NCI-H510A (cell line): ENCODE measurements around the gene MMP15.
A peak's percentile ranks its signal among the peaks of the same experiment; 100 is the strongest.
"Not testable (repeated sequence)": the region's sequence is repeated elsewhere in the genome, so short reads cannot be mapped to it uniquely, and the experiment has no call there.

Experiments used
- DNase-seq: peaks from one replicate; lab custom pipeline; 2025; lab: John Stamatoyannopoulos, UW

The MMP15 gene

DNA sequence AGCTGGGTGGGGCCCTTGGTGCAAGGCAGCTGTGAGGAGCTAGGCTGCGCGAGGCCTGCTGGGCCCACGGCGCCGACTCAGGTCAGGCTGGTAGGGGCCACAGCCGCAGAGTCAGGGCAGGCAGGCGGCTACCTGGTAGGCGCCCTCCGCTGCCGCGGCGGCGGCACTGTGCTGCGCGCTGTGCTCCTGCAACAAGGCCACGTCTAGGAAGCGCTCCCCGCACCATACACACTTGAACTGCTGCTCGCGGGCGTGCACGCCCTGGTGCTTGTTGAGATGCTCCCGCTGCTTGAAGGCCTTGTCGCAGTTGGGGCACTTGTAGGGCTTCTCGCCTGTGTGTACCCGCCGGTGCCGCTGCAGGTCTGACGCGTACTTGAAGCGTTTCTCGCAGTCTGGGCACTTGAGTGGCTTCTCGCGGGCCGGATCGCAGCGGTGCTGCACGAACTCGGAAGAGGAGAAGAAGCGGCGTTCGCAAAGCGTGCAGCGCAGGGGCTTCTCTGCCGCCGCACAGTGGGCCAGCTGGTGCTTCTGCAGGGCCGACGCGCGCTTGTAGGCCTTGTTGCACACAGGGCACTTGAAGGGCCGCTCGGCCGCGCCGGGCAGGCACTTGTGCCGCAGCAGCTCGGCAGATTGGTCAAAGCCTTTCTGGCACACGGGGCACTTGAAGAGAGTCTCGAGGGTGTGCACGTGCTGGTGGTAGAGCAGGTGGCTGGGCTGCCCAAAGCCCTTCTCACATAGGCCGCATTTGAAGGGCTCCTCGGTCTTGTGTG, 29.0 kb upstream of the MMP15 start:
- DNase-seq: no peak

DNA sequence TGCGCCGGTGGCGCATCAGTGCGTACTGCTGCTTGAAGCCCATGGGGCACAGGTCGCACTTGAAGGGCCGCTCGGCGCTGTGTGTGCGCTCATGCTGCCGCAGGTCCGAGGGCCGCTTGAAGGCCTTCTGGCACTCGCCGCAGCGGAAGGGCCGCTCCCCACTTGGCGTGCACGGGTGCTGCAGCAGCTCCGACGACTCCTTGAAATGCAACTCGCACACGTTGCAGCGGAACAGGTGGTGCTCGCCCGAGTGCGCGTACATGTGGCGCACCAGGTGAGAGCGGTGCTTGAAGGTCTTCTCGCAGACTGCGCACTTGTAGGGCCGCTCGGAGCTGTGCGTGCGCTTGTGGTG, 28.4 kb upstream of the MMP15 start:
- DNase-seq: no peak

DNA sequence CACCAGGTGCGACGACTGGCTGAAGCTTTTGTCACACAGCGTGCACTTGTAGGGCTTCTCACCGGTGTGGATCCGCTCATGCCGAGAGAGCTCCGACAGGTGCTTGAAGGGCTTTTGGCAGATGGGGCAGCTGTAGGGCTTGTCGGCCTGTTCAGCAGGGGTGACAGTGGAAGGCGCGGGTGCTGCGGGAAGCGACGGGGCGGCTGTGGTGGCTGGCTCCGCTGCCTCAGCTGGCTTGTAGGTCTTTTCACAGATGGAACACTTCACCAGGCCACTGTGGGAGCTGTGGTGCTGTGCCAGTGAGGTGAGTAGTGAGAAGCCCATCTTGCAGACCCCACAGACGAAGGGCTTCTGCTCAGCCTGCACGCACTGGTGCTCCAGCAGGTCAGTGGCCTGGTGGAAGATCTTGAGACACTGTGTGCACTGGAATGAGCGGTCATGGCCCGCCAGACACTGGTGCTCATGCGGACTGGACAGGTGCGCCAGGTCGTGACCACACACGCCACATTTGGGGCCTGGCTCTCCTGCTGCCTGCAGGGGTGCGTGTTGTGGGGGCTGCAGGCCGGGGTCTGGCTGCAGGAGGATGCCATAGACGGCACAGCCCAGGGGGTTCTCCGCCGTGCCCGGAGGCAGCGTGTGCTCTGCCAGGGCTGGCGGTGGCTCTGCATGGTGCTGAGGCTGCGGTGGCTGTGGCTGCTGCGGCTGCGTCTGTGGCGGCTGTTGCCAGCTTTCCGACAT, 27.9 kb upstream of the MMP15 start:
- no peak for DNase-seq

DNA sequence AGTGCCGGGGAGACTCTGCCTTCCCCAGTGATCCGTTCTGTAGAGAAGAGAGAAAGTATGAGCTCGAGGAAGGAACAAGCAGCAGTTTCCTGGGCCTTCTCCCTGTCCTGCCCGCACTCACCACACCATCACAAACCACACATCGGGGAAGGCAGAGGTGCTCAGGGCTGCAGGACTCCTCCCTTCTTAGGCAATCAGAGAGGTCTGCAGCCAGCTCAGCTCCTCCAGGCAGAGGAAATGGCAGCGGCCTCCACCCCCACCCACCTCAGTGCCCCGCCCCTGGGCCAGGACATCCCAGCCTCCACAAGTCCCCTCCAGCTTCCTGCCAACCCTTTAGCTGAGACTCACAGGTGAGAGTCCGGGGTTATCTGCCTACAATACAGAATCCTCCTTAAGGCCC, 27.1 kb upstream of the MMP15 start:
- DNase-seq: no peak

DNA sequence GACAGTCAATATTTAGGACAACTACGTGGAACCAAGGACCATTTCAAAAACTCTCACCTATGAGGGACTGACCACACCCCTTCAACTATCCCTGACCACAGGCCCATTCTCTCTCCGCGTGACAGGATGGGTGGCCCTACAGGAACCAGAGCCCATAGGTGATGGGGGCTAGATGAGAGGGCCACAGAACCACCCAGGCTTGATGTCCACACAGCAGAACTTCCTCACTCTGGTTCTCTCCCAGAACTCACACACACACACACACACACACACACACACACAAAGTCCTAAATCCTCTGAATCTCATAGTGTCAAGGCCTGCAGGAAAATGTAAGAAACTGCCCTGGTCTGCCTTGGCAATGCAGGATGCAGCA, 26.6 kb upstream of the MMP15 start:
- DNase-seq: no peak

DNA sequence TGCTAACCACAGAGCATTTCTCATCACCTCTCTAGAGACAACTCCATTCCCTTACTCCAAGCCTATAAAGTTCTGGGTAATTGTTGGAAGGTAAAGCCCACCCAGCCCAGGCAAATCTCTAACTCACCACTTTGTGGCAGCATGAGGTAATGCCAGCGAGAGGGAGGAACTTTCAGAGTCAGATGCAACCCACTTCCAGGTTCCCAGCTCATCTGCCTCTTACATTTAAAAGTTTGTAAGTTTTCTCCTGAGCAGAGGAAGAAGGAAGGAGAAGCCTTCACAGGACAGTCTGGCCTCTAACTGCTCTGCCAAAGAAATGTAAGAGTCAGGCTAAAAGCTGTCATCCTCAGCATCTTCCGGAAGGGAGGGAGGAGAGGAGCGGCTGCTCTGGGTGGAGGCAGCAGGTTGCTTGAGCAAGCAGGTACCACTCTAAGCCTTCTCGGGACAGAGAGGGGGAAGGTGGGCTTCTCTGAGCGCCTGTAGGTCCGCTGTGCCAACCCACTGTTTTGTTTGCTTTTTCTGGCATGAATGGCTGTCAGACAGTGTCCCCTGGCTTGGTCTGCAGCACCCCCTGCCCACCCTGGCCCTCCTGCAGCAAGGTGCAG, 26.1 kb upstream of the MMP15 start:
- DNase-seq: no peak

DNA sequence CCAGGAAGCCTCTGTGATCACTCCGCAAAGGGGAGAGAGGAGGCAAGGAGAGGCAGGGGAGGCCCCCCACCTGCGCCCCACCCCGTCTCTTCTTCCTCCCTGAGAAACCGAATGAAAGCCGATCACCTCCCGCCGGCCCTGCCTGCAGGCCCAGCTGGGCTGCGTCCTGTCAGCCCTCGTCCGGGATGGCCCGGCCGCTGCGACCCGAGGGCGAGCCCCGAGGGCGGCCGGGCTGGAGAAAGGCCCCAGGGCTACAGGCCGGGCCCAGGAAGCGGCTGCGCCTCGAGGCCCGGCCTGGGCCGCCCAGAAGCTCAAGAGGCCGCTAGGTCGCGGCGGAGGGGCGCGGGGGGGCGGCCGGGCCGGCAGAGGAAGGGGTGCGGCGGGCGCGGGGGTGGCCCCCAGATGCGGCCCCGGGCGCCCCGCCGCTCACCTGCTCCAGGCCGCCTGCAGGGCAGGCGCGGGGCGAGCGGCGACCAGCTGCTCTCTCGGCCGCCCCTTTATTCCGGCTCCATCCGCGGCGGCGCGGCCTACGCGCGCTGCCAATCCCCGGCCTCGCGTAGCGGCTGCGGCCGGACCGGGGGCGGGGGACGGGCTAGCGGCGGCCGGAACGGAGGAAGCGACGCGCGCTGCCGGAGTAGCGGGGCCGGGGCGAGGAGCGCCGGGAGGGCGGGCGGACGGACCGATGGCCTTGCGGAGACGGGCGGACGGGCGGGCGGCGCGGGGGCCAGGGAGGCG, 25.4 kb upstream of the MMP15 start, which contains the start of gene ZNF319:
Gene ZNF319 (minus strand): TSS at position 702 of the 735 bp plus-strand sequence. CDS start 2,407 bp downstream, outside the sequence.
- DNase-seq: no peak

DNA sequence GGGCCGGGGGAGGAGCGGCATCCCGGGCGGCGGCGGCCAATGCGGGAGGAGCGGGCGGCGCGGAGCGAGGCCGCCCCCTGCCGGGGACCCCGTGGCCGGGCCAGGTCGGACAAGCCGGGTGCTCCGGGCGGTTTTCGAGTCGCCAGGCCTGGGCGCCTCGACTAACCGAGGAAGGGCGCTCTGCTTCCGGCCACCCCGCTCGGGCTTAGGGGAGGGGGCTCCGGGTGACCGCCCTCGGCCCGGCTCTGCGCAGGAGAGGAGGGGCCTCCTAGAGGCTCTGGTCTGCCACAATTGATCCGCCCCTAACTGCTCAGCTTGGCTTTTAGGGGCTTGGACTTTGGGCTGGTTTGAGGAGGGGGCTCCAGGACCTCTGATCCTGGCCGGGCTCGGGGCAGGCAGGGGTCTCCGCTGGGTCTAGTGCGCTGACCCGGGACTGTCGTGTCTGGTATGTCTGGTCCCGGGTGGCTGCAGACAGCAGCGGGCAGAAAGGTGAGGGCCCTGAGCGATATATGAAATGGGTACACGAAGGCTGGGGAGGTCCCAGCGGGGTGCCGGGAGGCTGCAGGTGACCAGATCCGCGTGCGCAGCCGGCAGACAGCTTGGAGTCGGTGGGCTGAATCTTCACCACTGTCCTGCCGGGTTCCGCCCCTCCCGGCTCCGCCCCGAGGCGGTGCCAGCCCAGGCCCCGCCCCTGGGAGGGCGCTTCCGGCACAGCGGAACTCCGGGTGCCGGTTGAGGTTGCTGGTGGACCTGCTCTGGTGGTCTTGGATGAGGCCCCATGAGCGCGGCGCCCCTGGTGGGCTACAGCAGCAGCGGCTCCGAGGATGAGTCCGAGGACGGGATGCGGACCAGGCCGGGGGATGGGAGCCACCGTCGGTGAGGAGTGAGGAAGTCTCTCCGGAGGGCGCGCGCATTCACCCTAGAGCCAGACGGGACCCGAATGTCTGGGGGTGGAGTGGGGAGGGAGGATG, 24.6 kb upstream of the MMP15 start, which contains the start of gene USB1:
Gene USB1 (plus strand): TSS at position 702 of the 971 bp plus-strand sequence. CDS start 77 bp downstream, at position 779.
- DNase-seq: peak; percentile 55

DNA sequence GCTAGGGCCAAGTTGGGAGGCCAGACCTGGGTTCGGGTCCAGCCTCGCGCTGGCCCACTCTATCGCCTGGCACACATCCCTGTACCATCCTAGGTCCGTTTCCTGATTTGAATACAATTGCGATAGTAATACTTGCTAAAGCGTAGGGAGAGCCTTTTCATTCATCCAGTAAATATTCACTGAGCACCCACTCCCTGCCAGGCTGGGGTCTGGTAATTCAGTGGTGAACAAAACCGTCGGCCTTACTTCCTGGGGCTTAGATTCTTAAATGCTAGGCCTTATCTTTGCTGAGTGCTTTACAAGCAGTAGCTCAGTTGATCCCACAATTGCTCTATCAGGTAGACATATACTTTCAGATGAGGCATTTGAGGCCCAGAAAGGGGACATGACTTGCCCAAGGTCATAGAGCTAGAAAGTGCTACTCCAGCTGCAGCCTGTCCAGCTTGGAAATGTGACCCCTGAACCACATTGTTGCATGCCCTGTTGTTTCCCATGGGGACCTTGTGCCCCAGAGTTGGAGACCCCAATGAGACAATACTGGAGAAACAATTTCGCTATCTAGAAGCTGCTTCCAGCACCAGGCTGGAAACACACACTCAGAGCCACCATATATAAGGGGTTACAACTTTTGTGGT, 23.7 kb upstream of the MMP15 start:
- DNase-seq: no peak

DNA sequence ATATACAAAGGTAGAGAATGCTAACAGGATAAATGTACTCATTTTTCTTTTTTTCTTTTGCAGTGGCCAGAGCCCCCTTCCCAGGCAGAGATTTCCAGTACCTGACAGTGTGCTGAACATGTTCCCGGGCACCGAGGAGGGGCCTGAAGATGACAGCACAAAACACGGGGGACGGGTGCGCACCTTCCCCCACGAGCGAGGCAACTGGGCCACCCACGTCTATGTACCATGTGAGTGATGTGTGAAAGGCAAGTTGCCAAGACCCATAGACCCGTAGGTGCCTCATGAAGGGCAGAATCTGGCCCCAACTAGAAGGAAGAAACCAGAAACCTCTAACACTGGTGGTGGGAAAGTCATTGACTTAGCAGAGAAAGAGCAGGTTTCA, 23.1 kb upstream of the MMP15 start:
- no peak for DNase-seq

DNA sequence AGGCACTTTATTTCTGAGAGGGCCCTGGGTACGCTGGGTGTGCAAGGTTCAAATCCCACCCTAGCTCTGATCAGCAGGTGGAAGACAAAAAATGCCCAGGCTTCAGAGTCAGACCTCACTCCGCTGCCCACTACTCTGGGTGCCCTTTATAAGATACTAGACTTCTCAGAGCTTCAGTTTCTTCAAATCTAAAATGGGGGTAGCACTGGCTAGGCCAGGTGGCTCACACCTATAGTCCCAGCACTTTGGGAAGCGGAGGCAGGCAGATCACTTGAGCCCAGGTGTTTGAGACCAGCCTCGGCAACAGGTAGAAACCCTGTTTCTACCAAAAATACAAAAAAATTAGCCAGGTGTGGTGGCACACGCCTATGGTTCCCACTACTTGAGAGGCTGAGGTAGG, 22.6 kb upstream of the MMP15 start:
- DNase-seq: no peak

DNA sequence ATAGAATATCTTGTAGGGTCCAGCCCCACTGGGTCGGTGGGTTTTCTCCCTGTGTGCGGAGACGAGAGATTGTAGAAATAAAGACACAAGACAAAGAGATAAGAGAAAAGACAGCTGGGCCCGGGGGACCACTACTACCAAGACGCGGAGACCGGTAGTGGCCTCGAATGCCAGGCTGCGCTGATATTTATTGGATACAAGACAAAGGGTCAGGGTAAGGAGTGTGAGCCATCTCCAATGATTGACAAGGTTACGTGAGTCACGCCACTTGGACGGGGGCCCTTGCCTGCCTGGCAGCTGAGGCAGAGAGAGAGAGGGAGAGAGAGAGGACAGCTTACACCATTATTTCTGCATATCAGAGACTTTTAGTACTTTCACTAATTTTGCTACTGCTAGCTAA, 20.8 kb upstream of the MMP15 start:
- DNase-seq: not testable (repeated sequence)

DNA sequence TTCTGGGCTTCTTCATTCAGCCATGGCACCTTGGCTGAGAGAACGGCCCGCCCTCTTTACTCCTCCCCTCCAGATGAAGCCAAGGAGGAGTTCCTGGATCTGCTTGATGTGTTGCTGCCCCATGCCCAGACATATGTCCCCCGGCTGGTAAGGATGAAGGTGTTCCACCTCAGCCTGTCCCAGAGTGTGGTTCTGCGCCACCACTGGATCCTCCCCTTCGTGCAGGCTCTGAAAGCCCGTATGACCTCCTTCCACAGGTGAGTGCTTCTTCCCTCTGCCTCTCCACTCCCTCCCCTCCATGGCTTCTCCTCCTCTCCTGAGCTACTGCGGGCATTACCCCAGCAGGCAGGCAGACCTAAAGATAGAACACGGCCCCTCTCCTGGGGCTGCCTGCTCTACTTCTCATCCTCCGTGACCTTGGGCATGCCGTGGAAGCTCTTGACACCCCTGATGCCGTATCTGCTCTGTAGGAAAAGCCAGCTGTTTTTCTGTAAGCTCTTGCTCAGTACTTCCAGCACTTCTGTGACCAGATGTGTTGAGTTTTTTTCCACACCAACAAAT, 15.6 kb upstream of the MMP15 start:
- DNase-seq: no peak

DNA sequence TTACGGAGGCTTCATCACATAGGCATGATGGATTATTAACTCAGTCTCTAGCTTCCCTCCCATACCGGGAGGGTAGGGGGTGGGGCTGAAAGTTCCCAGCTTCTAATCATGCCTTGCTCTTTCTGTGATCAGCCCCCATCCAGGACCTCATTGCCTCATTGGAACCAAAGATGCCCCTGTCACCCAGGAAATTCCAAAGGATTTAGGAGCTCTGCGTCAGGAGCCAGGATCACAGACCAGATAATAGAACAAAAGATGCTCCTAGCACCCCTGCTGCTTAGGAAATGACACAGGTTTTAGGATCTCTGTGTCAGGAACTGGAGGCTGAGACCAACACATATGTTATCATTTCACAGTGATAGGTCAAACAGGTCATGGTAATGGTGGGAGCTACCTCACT, 14.7 kb upstream of the MMP15 start:
- no peak for DNase-seq

DNA sequence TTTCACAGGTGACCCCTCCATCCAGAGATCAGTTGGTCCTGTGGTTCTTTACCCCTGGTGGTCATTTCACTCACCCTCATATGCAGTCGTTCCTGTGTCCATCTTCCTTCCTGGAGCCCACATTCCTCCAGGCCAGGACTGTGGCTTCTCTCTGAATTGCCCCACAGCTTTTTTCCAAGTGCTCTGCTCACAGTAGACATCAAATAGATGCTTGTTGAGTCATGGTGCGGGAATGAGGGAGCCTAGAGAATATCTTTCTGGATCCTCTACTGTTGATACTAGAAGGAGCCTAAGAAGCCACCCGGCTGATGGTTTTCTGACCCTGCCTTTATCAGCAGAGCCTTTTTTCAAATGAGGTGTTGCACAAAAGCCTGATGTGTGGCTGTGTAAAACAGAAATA, 13.9 kb upstream of the MMP15 start:
- no peak for DNase-seq

DNA sequence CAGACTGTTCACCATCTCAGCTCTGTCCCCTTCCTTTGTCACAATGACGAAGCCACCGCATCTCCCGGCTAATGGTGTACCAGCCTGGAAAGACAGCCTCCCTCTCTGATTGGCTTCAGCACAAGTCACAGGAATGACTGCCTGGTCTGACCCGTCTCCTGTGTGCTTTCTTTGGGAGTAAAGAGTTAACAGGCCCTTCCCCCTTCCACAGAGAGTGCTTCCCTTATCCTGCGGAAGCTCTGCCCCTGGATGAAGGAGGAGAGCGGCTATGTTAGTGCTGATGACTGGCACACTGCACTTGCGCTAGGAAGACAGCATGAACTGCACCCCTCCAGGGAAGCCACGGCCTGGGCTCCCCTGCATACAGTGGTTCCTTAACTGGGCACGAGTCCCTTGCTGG, 13.1 kb upstream of the MMP15 start:
- DNase-seq: no peak

DNA sequence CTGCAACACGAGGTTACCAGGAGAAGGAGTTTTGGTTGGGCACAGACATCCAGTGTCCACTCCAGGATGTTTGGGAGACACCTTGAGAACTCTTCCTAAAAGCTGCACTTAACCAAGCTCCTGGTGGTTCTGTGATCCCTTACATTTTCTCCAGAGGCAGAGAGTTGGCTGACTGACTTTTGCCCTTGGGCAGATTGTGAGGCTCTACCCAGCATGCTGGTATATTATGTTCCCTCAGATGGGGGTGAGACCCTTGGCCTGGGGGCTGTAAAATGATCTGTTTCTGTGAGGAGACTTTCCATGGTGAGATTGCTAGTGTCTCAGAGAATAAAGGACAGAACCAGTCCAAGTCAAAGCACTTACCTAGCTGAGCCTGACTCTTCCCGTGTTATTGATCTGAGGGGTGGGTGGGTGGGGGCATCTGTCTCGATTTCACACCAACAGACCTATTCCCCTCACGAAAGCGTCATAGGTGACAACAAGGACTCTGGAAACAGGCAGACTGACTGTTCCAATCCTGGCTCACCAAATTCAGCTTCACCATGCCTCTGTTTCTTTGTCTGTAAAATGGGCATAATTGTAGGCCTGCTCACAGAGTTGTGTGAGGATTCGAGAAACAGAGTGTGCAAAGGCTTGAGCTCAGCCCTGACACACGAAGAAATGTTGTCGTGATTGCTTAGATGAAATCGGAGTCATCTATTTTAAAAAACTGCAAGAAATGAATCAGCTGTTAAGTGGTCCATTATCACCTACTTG, 12.2 kb upstream of the MMP15 start:
- DNase-seq: no peak

DNA sequence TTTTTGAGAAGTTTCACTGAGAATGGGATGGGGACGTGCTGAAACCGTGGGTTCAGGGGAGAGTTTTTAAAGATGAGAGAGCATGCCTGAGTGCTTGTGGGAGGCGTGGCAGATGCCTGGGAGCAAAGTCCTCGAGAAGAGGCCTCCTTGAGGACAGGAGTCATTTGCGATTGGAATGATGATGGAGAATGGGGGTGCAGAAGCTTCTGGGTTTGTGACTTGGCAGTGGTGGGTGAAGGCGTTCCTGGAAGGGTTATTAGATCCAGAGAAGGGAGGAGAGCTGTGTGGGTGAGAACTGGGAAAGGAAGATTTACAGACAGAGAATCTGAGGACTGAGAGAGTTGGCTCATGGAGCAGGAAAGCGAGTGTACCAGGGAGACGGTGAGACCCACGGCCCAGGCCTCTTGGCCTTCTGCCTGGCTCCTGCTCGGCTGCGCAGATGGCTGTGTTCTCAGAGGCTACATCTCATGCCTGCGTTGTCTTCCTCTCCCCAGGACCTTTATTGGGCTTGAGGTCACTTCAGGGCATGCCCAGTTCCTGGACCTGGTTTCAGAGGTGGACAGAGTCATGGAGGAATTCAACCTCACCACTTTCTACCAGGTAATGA, 8.6 kb upstream of the MMP15 start:
- DNase-seq: no peak

DNA sequence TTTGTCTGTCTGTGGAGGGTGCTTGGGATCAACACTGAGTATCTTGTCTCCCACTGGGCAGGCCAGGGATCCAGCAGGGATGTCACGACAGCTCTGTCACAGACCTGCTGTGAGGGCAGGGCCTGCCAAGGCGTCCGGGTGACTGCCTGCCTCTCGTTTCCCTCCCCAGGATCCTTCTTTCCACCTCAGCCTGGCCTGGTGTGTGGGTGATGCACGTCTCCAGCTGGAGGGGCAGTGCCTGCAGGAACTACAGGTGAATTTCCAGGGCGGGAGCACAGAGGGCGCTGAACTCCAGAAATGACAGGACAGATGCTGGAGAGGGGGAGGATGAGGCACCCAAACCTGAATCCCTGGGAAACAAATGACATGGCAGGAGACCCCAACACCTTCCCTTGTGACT, 6.8 kb upstream of the MMP15 start:
- DNase-seq: no peak
